ENCODE data around the gene DAPK3. TPM values are rescaled to one million over a fixed set of nuclear protein-coding genes. Genes with fewer than 3 reads are reported as not detected.

DAPK3 gene
- total and polyA plus RNA-seq, 2 experiments from 2014 or later, result 103 to 140 TPM

DNA sequence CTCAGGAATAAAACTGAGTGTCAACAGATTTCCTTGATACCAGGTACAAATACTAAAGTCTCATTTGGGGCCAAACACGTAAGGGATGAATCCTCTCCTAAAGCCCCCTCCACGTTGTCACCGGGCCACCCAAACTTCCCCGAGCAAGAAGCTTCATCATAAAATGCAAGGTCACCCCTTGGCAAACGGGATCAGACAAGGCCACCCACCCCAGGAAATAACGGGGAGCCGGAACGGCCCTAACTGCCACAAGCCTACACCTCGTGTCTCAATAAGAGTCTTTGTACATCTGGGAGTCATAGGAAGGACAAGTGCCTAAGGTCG, 13.6 kb upstream of the DAPK3 start:
- H3K9me2 ChIP-seq (replicated peaks; ENCODE audit: insufficient read depth), result no peaks in the 10 kb centered on the region
- H4K20me1 ChIP-seq (ENCODE audit: insufficient read depth, poor library complexity, severe bottlenecking), result peaks cover 56% of the 10 kb centered on the region
- peak overlapping the region; percentile 100 for H3K27ac ChIP-seq
- H3K36me3 ChIP-seq (replicated peaks; ENCODE audit: insufficient read depth, low read depth), result no peaks in the 10 kb centered on the region
- WGBS (ENCODE audit: low lambda C conversion rate, missing lambda C conversion rate), result 2% methylated on average over 10 of the region's 10 CpGs
- H3K4me1 ChIP-seq (ENCODE audit: insufficient read depth), result peaks cover 23% of the 10 kb centered on the region
- peaks cover 57% of the 10 kb centered on the region for H3K79me2 ChIP-seq
- H2AFZ ChIP-seq, result no peak overlapping the region
- H3K9me3 ChIP-seq (ENCODE audit: low read depth), result no peaks in the 10 kb centered on the region
- TF ChIP-seq EZH2phosphoT487 (IDR thresholded peaks at IDR 0.05; ENCODE audit: low read depth, severe bottlenecking, unreplicated experiment) (no peak), EZH2 (IDR thresholded peaks at IDR 0.05; ENCODE audit: borderline replicate concordance) (no peak)
- TF ChIP-seq, protein P1, sequence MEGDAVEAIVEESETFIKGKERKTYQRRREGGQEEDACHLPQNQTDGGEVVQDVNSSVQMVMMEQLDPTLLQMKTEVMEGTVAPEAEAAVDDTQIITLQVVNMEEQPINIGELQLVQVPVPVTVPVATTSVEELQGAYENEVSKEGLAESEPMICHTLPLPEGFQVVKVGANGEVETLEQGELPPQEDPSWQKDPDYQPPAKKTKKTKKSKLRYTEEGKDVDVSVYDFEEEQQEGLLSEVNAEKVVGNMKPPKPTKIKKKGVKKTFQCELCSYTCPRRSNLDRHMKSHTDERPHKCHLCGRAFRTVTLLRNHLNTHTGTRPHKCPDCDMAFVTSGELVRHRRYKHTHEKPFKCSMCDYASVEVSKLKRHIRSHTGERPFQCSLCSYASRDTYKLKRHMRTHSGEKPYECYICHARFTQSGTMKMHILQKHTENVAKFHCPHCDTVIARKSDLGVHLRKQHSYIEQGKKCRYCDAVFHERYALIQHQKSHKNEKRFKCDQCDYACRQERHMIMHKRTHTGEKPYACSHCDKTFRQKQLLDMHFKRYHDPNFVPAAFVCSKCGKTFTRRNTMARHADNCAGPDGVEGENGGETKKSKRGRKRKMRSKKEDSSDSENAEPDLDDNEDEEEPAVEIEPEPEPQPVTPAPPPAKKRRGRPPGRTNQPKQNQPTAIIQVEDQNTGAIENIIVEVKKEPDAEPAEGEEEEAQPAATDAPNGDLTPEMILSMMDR (IDR thresholded peaks at IDR 0.05; ENCODE audit: poor library complexity), result no peak
- H3K4me2 ChIP-seq, result peak overlapping the region; percentile 96
- peak overlapping the region; percentile 97 for H3K4me3 ChIP-seq
- no peak for DNase-seq (ENCODE audit: low spot score)
- H3K27me3 ChIP-seq, result no peaks in the 10 kb centered on the region

DNA sequence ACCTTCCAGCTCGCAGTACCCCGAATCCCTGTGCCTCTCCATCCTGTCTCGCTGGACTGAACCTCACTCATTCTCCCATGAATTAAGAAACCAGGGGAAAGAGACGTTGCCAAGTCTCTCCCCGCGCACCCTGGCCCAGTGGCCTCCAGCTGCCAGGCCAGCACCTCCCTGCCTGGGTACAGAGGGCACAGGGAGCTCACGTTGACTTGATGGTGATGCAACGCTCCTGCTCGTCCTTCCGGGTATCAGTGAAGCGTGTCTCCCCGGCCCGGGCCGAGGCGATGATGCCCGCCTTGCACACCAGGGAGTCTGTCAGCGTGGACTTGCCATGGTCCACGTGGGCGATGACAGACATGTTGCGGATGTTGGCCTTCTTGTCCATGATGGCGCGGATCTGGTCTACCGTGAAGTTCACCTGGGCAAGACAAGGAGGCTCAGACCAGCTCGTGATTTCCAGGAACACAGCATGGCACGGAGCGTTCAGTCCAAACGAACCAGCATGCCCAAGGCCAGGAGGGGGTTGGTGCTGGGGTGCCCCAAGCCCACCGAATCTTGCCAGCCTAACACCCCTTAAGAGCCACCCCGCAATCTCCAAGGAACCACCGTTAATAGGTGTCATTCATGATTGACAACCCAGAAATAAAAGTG, 13.2 kb upstream of the DAPK3 start:
- Histone ChIP-seq H3K27ac (peak overlapping the region; percentile 100), H3K9me3 (ENCODE audit: low read depth) (no peaks in the 10 kb centered on the region), H3K79me2 (peaks cover 62% of the 10 kb centered on the region), H3K4me2 (peak overlapping the region; percentile 96), H3K27me3 (no peaks in the 10 kb centered on the region), H2AFZ (no peak overlapping the region), H4K20me1 (ENCODE audit: insufficient read depth, poor library complexity, severe bottlenecking) (peaks cover 61% of the 10 kb centered on the region), H3K4me3 (peak overlapping the region; percentile 97), H3K36me3 (replicated peaks; ENCODE audit: insufficient read depth, low read depth) (no peaks in the 10 kb centered on the region), H3K9me2 (replicated peaks; ENCODE audit: insufficient read depth) (no peaks in the 10 kb centered on the region), H3K4me1 (ENCODE audit: insufficient read depth) (peaks cover 23% of the 10 kb centered on the region)
- 29% methylated on average over 30 of the region's 30 CpGs for WGBS (ENCODE audit: low lambda C conversion rate, missing lambda C conversion rate)
- DNase-seq (ENCODE audit: low spot score), result peak; percentile 57
- TF ChIP-seq EZH2 (IDR thresholded peaks at IDR 0.05; ENCODE audit: borderline replicate concordance), result no peak
- TF ChIP-seq, protein P1 (IDR thresholded peaks at IDR 0.05; ENCODE audit: poor library complexity), result no peak
- TF ChIP-seq EZH2phosphoT487 (IDR thresholded peaks at IDR 0.05; ENCODE audit: low read depth, severe bottlenecking, unreplicated experiment), result no peak

DNA sequence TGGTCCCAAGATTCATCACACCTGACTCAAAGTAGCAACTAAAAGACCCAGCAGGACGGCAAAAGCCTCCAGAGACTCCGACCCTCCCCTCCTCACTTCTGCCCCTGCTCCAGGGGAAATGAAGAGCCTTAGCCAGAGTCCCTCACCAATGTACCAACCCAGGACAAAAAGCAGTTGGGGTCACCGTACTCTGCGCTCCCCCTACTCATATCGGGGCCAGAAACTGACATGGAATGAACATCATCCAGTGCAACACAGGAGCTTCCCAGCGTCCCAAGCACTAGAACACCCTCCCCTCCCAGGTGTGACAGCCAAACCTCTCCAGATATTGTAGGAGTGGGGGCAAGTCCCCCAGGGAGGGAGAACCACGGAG, 12.6 kb upstream of the DAPK3 start:
- Histone ChIP-seq H3K27ac (peak overlapping the region; percentile 100), H3K4me3 (peak overlapping the region; percentile 97), H3K4me2 (peak overlapping the region; percentile 96), H4K20me1 (ENCODE audit: insufficient read depth, poor library complexity, severe bottlenecking) (peaks cover 67% of the 10 kb centered on the region), H3K9me3 (ENCODE audit: low read depth) (no peaks in the 10 kb centered on the region), H3K79me2 (peaks cover 64% of the 10 kb centered on the region), H3K9me2 (replicated peaks; ENCODE audit: insufficient read depth) (no peaks in the 10 kb centered on the region), H3K36me3 (replicated peaks; ENCODE audit: insufficient read depth, low read depth) (no peaks in the 10 kb centered on the region), H2AFZ (no peak overlapping the region), H3K4me1 (ENCODE audit: insufficient read depth) (peaks cover 23% of the 10 kb centered on the region), H3K27me3 (no peaks in the 10 kb centered on the region)
- WGBS (ENCODE audit: low lambda C conversion rate, missing lambda C conversion rate), result 74% methylated on average over 7 of the region's 7 CpGs
- no peak for TF ChIP-seq EZH2 (IDR thresholded peaks at IDR 0.05; ENCODE audit: borderline replicate concordance)
- TF ChIP-seq EZH2phosphoT487 (IDR thresholded peaks at IDR 0.05; ENCODE audit: low read depth, severe bottlenecking, unreplicated experiment), result no peak
- TF ChIP-seq, protein P1 (IDR thresholded peaks at IDR 0.05; ENCODE audit: poor library complexity), result no peak
- DNase-seq (ENCODE audit: low spot score), result no peak

Data from hepatocyte (in vitro differentiated cells).